GM12801 (cell line): Measurements from ENCODE around the gene SPOCK1.

Experiments
- TF ChIP-seq, protein P1 (sequence below): IDR thresholded peaks from one replicate; pipeline ENCODE4 v1.5.1; 2011; ENCODE audit warnings: control low read depth; ENCODE audit not compliant: insufficient read length; ENCODE audit errors: extremely low read depth

Gene SPOCK1

DNA sequence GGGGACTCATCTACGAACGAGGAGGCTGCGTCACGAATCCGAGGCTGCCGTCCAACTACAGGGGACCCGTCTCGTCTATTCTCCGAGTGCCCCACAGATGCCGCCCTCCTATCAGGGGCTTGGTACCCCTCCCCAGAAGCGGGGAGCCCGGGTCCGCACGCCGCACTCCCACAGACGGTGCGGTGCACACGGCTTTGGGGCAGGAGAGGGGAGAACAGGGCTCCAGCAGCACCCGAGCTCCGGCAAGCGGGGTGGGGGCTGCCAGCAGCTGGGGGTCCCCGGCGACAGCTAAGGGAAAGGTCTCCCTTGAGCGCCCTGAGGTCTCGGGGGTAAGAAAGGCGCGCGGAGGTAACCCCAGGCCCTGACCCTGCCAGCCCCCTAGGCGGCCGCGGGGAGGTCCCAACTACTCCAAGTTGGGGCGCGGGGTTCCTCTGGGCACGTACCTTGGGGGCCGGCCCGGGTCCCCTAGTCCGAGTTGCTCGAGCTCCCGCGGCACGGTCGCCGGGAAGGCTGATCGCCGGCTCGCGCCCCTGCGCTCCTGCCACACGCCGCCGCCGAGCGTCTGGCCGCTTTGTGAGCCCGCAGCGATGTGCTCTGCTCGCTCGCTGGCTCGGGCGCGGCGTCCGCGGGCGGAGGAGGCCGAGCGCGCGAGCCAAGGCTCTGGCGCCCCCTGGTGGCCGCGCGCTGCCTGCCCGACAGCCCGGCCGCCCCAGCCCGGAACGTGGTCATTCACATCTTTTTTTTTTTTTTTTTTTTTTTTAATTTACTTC lies at the start of gene SPOCK1:
Gene SPOCK1 (minus strand): TSS at position 591 of the 770 bp plus-strand sequence.
- TF ChIP-seq, protein P1, sequence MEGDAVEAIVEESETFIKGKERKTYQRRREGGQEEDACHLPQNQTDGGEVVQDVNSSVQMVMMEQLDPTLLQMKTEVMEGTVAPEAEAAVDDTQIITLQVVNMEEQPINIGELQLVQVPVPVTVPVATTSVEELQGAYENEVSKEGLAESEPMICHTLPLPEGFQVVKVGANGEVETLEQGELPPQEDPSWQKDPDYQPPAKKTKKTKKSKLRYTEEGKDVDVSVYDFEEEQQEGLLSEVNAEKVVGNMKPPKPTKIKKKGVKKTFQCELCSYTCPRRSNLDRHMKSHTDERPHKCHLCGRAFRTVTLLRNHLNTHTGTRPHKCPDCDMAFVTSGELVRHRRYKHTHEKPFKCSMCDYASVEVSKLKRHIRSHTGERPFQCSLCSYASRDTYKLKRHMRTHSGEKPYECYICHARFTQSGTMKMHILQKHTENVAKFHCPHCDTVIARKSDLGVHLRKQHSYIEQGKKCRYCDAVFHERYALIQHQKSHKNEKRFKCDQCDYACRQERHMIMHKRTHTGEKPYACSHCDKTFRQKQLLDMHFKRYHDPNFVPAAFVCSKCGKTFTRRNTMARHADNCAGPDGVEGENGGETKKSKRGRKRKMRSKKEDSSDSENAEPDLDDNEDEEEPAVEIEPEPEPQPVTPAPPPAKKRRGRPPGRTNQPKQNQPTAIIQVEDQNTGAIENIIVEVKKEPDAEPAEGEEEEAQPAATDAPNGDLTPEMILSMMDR = no peak

DNA sequence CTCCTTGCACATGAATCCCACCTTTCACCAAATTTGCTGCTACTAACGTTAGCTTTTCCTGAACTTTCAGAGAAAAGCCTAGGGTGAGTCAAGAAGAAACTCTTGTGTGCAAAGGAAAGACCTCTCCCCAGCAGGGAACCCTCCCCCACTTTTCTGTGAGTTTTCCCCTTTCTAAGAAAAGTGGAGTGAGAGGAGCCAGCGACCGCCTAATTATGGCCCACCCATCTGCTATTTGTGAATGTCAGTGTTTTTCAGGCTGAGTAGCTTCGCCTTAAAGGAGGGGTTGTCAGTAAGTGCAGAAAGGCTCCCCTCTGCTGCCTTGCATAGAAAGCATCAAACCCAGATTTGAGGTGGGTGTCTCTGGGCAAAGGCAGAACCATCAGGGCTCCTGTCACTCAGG lies 46.8 kb upstream of the SPOCK1 start:
- TF ChIP-seq, protein P1 = no peak

DNA sequence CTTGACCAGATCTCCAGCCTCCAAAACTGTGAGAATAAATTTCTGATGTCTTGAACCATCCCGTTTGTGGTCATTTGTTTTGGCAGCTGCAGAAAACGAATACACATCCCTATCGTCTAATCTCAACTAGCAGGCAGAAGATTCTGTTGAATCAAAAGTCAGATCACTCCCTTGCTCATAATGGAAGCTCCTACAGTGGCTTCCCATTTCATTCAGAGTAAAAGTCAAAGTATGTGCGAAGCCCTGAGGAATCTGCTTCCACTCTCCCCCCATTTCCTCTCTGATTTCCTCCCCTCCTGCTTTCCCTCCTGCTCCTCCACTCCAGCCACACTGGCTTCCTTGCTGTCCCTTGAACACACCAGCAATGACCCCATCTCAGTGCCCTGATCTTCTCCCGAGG lies 34.8 kb upstream of the SPOCK1 start:
- TF ChIP-seq, protein P1 = no peak

DNA sequence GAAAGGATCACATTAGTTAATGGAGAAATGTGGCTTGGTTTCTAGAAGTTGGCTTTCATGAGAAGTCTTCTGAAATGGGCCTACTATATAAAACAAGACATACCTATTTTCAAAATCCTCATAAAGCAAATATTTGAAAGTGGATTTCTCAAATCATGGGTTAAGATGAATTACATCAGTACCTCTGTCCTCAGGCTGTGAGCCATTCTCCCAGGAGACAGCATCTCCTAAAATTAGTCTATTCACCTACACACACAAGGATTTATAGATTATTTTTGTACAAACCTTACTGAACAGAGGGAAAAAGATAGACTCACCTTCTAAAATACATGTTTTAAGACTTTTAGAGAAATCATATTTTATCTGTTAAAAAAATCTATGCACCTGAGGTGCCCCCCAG lies 32.1 kb upstream of the SPOCK1 start:
- TF ChIP-seq, protein P1 = no peak

DNA sequence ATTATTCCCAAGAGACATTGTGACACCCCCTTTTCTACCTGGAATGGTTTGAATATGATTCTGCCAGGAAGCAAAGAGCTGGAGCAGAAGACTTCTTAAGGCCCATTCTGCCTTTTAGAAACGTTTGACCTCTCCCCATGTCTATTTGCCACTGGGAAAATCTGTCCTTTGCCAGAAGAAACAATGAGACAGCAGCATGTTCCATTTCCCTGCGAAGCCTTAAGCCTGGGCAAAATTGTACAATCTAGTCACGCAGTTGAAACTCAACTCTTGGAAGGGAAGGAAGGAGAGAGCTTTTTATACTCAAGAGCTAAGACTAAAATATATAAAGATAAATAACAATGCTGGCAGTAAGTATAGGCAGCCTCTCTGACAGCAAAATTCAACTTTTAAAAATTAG lies 22.1 kb upstream of the SPOCK1 start:
- TF ChIP-seq, protein P1 = no peak

DNA sequence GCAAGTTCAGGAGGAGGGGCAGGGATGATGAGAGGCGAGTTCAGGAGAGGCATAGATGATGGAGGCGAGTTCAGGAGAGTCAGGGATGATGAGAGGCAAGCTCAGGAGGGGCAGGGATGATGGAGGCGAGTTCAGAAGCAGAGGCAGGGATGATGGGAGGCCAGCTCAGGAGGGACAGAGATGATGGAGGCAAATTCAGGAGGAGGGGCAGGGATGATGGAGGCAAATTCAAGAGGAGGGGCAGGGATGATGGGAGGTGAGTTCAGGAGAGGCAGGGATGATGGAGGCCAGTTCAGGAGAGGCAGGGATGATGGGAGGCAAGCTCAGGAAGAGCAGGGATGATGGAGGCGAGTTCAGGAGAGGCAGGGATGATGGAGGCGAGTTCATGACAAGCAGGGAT lies 17.8 kb upstream of the SPOCK1 start:
- TF ChIP-seq, protein P1 = no peak

DNA sequence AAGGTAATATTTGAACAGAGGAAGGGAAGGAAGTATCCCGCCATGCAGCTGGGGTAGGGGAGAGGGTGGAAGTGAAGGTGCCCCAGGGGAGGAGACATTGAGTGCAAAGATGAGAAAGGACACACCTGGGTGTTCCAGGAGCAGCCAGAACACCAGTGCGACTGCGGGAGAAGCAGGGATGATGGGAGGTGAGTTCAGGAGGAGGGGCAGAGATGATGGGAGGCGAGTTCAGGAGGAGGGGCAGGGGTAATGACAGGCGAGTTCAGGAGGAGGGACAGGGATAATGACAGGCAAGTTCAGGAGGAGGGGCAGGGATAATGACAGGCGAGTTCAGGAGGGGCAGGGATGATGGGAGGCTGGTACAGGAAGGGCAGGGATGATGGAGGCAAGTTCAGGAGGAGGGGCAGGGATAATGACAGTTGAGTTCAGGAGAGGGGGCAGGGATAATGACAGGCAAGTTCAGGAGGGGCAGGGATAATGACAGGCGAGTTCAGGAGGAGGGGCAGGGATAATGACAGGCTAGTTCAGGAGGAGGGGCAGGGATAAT lies 17.2 kb upstream of the SPOCK1 start:
- TF ChIP-seq, protein P1 = no peak
